Neural progenitor cell (in vitro differentiated cells): ENCODE results near the gene LRRC18. TPM values are rescaled to one million over a fixed set of nuclear protein-coding genes. Genes with fewer than 3 reads are reported as not detected.

Experiments used
- DNase-seq: peaks from one replicate; pipeline ENCODE4 v3.0.0-alpha.2; 2016; ENCODE audit warnings: low spot score
- H2AFZ ChIP-seq: fragments of 200-600 bp; sonication (generic); replicated peaks from 2 replicates; pipeline ENCODE4 v1.6.1; 2016; ENCODE audit warnings: antibody characterized with exemption
- H3F3A ChIP-seq: fragments of 200-600 bp; sonication (generic); 2 replicates; pipeline ENCODE4 v1.6.1; 2016; ENCODE audit warnings: antibody characterized with exemption, low read depth
- H3K27ac ChIP-seq: fragments of 200-600 bp; sonication (generic); 2 replicates; pipeline ENCODE4 v1.5.1; 2016; ENCODE audit warnings: mild to moderate bottlenecking
- H3K27me3 ChIP-seq: fragments of 200-600 bp; sonication (generic); 2 replicates; pipeline ENCODE4 v1.6.1; 2016; ENCODE audit warnings: mild to moderate bottlenecking, moderate library complexity
- H3K36me3 ChIP-seq: fragments of 200-600 bp; sonication (generic); 2 replicates; pipeline ENCODE4 v1.5.1; 2016
- H3K4me1 ChIP-seq: fragments of 200-600 bp; sonication (generic); 2 replicates; pipeline ENCODE4 v1.6.1; 2016; ENCODE audit warnings: mixed run types
- H3K4me2 ChIP-seq: fragments of 200-600 bp; sonication (generic); 2 replicates; pipeline ENCODE4 v1.6.1; 2016
- H3K4me3 ChIP-seq: fragments of 200-600 bp; sonication (generic); 2 replicates; pipeline ENCODE4 v1.5.1; 2016
- H3K79me2 ChIP-seq: fragments of 200-600 bp; sonication (generic); 2 replicates; pipeline ENCODE4 v1.6.1; 2016; ENCODE audit warnings: low read depth
- H3K9ac ChIP-seq: fragments of 200-600 bp; sonication (generic); 2 replicates; pipeline ENCODE4 v1.6.1; 2016
- H3K9me3 ChIP-seq: fragments of 200-600 bp; sonication (generic); 2 replicates; pipeline ENCODE4 v1.5.1; 2016; ENCODE audit warnings: low read depth
- H4K20me1 ChIP-seq: fragments of 200-600 bp; sonication (generic); 2 replicates; pipeline ENCODE4 v1.6.1; 2016; ENCODE audit warnings: low read depth
- H3K27ac Mint-ChIP-seq: 3 replicates; pipeline ENCODE4 v1.8.0; 2021; ENCODE audit warnings: mixed read lengths
- H3K27me3 Mint-ChIP-seq: 2 replicates; pipeline ENCODE4 v1.8.0; 2022; ENCODE audit warnings: low read depth, mild to moderate bottlenecking, inconsistent platforms, moderate library complexity, mixed read lengths; ENCODE audit not compliant: insufficient read depth
- H3K36me3 Mint-ChIP-seq: 3 replicates; pipeline ENCODE4 v1.8.0; 2021; ENCODE audit warnings: mixed read lengths
- H3K4me1 Mint-ChIP-seq: 3 replicates; pipeline ENCODE4 v1.8.0; 2021; ENCODE audit warnings: mixed read lengths
- H3K4me3 Mint-ChIP-seq: 3 replicates; pipeline ENCODE4 v1.8.0; 2021; ENCODE audit warnings: mild to moderate bottlenecking, moderate library complexity, mixed read lengths
- H3K9me3 Mint-ChIP-seq: 3 replicates; pipeline ENCODE4 v1.8.0; 2020; ENCODE audit warnings: mixed read lengths
- EZH2 ChIP-seq: fragments of 200-600 bp; sonication (generic); IDR thresholded peaks from 2 replicates; pipeline ENCODE4 v1.6.1; 2017; ENCODE audit warnings: antibody characterized with exemption, mild to moderate bottlenecking, moderate library complexity
- EZH2phosphoT487 ChIP-seq: fragments of 200-600 bp; sonication (generic); IDR thresholded peaks from 2 replicates; pipeline ENCODE4 v1.6.1; 2017; ENCODE audit warnings: antibody characterized with exemption
- total RNA-seq: library from RNA; depleted of rRNA; stranded (reverse); fragments of >200 nt; gene quantifications from 2 replicates; pipeline ENCODE4 v1.2.3, GENCODE V29; 2015; ENCODE audit warnings: low replicate concordance
- TF ChIP-seq, protein P1 (sequence below): fragments of 200-600 bp; sonication (generic); IDR thresholded peaks from 2 replicates; pipeline ENCODE4 v1.5.1; 2017; ENCODE audit warnings: antibody characterized with exemption, mild to moderate bottlenecking

LRRC18 gene
- total RNA-seq, 1 donor from 2014 or later, result not detected

DNA sequence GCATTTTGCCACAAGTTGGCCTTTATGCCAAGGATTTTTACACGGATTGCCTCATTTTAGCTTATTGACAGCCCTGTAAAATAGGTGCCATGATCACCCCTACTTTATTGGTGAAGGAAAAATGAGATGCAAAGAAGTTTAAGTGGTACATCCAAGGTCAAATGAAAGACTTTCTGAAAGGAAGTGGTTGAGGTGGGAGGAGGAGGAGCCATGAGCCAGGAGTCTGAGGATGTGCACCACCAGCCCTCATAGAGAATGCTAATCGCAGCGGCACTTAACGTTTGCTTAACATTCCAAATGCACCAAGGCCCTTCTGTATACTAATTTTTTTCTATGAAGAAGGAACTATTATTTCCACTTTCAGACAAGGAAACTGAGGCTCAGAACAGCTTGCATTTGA, 31.0 kb upstream of the LRRC18 start:
- no peaks in the 10 kb centered on the region for H3K27me3 ChIP-seq
- Mint-ChIP-seq H3K27me3 (no peaks in the 10 kb centered on the region), H3K36me3 (no peaks in the 10 kb centered on the region), H3K27ac (no peak overlapping the region), H3K4me1 (no peaks in the 10 kb centered on the region), H3K4me3 (no peak overlapping the region), H3K9me3 (peaks cover 2% of the 10 kb centered on the region)
- H3K79me2 ChIP-seq, result no peaks in the 10 kb centered on the region
- no peak overlapping the region for H3K27ac ChIP-seq
- H4K20me1 ChIP-seq, result no peaks in the 10 kb centered on the region
- no peaks in the 10 kb centered on the region for H3K9me3 ChIP-seq
- H2AFZ ChIP-seq, result no peak overlapping the region
- DNase-seq, result no peak
- no peaks in the 10 kb centered on the region for H3K36me3 ChIP-seq
- H3F3A ChIP-seq, result no peaks in the 10 kb centered on the region
- no peak overlapping the region for H3K4me3 ChIP-seq
- TF ChIP-seq EZH2phosphoT487 (no peak), EZH2 (no peak)
- TF ChIP-seq, protein P1, sequence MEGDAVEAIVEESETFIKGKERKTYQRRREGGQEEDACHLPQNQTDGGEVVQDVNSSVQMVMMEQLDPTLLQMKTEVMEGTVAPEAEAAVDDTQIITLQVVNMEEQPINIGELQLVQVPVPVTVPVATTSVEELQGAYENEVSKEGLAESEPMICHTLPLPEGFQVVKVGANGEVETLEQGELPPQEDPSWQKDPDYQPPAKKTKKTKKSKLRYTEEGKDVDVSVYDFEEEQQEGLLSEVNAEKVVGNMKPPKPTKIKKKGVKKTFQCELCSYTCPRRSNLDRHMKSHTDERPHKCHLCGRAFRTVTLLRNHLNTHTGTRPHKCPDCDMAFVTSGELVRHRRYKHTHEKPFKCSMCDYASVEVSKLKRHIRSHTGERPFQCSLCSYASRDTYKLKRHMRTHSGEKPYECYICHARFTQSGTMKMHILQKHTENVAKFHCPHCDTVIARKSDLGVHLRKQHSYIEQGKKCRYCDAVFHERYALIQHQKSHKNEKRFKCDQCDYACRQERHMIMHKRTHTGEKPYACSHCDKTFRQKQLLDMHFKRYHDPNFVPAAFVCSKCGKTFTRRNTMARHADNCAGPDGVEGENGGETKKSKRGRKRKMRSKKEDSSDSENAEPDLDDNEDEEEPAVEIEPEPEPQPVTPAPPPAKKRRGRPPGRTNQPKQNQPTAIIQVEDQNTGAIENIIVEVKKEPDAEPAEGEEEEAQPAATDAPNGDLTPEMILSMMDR, result no peak
- no peak overlapping the region for H3K9ac ChIP-seq
- no peak overlapping the region for H3K4me2 ChIP-seq
- H3K4me1 ChIP-seq, result no peaks in the 10 kb centered on the region

DNA sequence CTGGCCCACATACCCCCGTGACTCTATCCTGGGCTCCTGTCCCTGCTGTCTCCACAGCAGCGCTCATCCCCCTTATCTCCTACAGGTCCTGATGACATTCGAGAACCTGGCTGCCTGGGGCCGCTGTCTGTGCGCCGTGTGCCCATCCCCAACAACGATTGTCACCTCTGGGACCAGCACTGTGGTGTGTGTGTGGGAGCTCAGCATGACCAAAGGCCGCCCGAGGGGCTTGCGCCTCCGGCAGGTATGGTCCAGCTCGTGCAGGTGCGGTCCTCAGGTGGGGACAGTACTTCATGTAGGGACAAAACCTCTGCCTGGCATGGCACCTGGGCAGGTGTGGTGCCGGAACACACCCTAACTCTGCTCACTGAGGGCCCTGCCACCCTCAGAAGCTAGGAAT, 30.4 kb upstream of the LRRC18 start:
- H3K27ac ChIP-seq, result no peak overlapping the region
- H3K9me3 Mint-ChIP-seq, result peaks cover 2% of the 10 kb centered on the region
- no peak overlapping the region for H3K4me3 Mint-ChIP-seq
- H4K20me1 ChIP-seq, result no peaks in the 10 kb centered on the region
- no peaks in the 10 kb centered on the region for H3K36me3 Mint-ChIP-seq
- H3K4me1 Mint-ChIP-seq, result no peaks in the 10 kb centered on the region
- H3K79me2 ChIP-seq, result no peaks in the 10 kb centered on the region
- H3K36me3 ChIP-seq, result no peaks in the 10 kb centered on the region
- H3K4me1 ChIP-seq, result no peaks in the 10 kb centered on the region
- no peaks in the 10 kb centered on the region for H3K27me3 Mint-ChIP-seq
- H3K27ac Mint-ChIP-seq, result no peak overlapping the region
- no peaks in the 10 kb centered on the region for H3F3A ChIP-seq
- no peak overlapping the region for H3K9ac ChIP-seq
- no peak for DNase-seq
- H3K4me2 ChIP-seq, result no peak overlapping the region
- H3K27me3 ChIP-seq, result no peaks in the 10 kb centered on the region
- no peak overlapping the region for H3K4me3 ChIP-seq
- TF ChIP-seq EZH2 (no peak), EZH2phosphoT487 (no peak)
- TF ChIP-seq, protein P1, result no peak
- H2AFZ ChIP-seq, result no peak overlapping the region
- H3K9me3 ChIP-seq, result no peaks in the 10 kb centered on the region

DNA sequence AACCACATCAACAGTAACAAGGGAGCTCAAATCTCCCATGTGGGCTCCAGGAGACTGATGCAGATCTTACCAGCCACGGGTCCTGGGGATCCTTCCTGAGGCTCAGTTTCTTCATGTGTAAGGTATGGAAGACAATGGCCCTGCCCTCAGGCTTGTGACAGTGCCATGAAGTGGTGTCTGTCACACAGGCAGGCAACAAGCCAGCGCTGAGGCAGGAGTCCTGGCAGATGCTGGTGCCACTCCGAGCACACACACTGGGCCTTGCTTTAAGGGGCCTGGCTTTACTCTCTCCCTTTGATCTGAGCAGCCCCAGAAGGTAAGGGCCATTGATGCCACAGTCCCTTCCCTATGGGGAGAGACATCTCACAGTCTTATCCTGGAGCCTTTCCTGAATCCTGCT, 28.4 kb upstream of the LRRC18 start:
- H3K79me2 ChIP-seq, result no peaks in the 10 kb centered on the region
- H3K9ac ChIP-seq, result no peak overlapping the region
- no peak overlapping the region for H3K27ac Mint-ChIP-seq
- H3K27ac ChIP-seq, result no peak overlapping the region
- H3K9me3 ChIP-seq, result no peaks in the 10 kb centered on the region
- H4K20me1 ChIP-seq, result no peaks in the 10 kb centered on the region
- H3K4me2 ChIP-seq, result no peak overlapping the region
- TF ChIP-seq EZH2 (no peak), EZH2phosphoT487 (no peak)
- TF ChIP-seq, protein P1, result no peak
- H3K9me3 Mint-ChIP-seq, result peaks cover 2% of the 10 kb centered on the region
- no peaks in the 10 kb centered on the region for H3K36me3 Mint-ChIP-seq
- peak overlapping the region; percentile 52 for H3K4me3 Mint-ChIP-seq
- no peak overlapping the region for H3K4me3 ChIP-seq
- H3K4me1 Mint-ChIP-seq, result no peaks in the 10 kb centered on the region
- DNase-seq, result no peak
- H3F3A ChIP-seq, result no peaks in the 10 kb centered on the region
- no peaks in the 10 kb centered on the region for H3K4me1 ChIP-seq
- no peaks in the 10 kb centered on the region for H3K27me3 ChIP-seq
- no peaks in the 10 kb centered on the region for H3K36me3 ChIP-seq
- no peak overlapping the region for H2AFZ ChIP-seq
- no peaks in the 10 kb centered on the region for H3K27me3 Mint-ChIP-seq
